GM20431 (cell line): ENCODE measurements around the gene TEDDM1.

Experiments
- in situ Hi-C: fragments of 300-500 bp; cut with MseI, MboI; formaldehyde crosslinking; loops from one replicate; pipeline ENCODE4 v1.15.0; 2020; ENCODE audit warnings: low sequenced_read_pairs; ENCODE audit not compliant: unreplicated experiment

TEDDM1 gene

DNA sequence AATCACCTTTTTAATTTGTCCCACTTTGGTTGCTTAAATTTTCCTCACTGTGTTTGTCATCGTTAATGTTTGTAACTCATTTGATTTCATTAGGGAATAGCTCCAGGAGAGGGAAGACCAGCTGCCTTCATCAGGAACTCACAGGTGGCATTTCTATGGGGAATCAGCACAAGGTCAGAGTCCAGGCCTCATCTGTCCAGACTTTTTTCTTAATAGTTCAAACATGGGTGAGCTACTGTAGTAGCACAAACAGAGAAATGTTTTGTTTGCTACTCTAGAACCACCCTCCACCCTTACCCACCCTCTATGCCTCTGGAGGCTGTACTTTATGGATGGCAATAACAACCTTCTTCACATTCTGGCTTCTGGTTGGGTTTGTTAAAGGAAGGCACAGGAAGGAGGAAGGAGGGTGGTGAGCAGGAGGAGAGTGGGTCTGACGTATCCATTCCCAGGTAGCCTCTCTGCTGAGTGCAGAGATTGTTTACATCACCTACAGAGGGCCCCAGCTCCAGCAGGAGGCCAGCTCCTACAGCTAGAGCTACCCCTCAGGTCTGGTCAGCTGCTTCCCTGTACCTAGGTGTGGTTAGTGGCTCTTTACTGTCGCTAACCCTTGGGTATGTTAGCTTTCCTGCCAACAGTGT lies 8.1 kb upstream of the TEDDM1 start:
- in situ Hi-C loops, result no loop called here

DNA sequence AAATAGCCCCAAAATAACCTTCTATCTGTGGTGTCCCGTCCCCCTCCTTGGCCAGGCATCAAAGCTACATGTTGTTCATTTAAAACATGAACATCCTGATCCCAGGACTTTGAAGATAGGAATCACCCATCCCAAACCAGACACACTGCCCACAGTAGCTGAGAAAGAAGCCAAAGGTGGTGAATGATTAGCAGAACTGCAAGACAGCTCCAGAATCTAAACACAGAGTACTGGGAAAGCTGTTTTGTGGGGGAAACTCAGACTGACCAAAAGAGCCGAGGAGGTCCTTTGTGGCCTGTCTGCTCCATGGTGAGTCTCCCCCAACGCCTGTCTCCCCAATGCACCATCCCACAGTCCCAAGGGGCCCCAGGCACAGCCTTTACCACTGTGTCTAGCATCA lies 7.3 kb upstream of the TEDDM1 start:
- in situ Hi-C loops, result no loop called here

DNA sequence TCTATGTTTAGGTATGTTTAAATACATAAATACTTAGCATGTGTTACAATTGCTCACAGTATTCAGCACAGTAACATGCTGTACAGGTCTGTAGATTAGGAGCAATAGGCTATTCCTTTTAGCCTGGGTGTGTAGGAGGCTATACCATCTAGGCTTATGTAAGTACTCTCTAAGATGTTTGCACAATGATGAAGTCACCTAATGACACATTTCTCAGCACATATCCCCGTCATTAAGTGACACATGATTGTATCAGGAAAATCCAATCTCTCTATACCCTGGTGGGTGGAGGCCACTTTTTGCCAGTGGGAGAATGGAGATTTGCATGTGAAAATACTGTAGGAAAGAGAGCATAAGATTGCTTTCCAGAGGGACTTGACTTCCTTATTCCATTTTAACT lies 5.5 kb upstream of the TEDDM1 start:
- in situ Hi-C loops, result no loop called here

DNA sequence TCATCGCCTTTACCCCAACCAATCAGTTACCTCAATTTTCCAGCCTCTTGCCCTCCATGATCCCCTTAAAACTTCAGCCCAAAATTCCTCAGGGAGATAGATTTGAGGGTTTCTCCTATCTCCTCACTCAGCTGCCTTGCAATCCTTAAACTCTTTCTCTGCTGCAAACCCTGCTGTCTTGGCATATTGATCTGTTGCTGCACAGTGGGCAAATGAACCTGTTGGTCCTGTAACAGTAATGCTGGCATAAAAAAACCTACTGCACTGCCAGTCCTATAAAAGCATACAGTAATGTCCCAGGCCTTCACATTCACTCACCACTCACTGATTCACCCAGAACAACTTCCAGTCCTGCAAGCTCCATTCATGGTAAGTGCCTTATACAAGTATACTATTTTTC lies 5.1 kb upstream of the TEDDM1 start:
- in situ Hi-C loops, result no loop called here

DNA sequence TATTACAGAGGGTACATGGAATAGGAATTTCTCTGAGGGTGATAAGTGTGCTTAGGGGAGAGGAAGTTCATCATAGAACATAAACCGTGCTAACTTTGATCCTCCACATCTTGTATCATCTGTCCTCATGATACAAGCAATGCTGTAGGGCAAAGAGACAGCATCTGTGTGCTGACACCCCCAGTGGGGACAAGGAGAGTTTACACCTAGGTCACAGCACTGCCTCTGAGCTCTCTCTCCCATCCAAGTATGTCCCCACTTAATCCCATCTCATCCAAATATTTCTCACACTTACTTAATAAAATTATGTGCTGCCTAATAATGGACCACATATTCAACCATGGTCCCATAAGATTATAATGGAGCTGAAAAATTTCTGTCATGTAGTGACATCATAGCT lies 4.3 kb upstream of the TEDDM1 start:
- in situ Hi-C loops, result no loop called here

DNA sequence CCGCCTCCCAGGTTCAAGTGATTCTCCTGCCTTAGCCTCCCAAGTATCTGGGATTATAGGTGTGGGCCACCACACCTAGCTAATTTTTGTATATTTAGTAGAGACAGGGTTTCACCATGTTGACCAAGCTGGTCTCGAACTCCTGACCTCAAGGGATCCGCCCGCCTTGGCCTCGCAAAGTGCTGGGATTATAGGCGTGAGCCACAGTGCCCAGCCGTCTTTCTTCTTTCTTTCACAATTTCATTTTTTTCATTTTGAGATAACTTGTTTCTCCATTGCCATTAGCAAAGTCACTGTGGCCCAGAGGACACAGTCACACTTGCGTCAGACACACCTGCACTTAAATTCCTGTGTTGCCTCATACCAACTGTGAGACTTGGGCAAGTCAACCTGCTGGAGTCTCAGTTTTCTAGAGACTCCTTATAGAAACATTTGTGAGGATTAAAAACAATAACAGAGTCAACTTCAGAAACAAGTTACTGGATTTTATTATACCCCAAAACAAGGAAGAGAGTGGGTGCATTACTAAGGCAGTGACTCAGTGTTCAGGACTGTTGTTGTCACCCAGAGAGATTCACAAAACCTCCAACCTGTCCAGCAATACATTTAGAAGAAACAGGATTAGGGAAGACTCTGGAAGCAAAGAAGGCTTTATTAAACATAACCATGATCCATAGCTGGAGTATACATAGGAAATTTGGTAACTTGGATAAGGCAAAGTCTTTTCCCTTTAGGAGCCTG lies 2.6 kb downstream of the TEDDM1 start:
- in situ Hi-C loops, result no loop called here

DNA sequence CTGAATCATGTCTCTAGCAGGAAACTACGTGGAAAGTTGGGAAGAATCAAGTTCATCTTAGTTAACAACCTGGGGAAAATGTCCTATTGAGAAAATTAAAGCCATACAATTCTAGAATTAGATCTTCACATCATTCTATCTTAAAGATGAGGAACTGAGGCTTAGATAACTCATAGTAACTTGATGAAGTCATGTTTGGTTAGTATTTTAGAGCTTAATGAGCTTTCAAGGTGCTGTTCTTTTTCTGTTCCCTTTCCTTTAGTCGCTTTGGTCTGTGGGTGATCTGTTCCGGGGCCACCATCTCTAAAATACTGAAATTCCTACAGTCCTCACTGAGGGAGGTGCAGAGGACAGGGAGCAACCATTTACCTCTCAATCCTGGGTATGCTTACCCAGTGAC lies 4.6 kb downstream of the TEDDM1 start:
- in situ Hi-C loops, result no loop called here

DNA sequence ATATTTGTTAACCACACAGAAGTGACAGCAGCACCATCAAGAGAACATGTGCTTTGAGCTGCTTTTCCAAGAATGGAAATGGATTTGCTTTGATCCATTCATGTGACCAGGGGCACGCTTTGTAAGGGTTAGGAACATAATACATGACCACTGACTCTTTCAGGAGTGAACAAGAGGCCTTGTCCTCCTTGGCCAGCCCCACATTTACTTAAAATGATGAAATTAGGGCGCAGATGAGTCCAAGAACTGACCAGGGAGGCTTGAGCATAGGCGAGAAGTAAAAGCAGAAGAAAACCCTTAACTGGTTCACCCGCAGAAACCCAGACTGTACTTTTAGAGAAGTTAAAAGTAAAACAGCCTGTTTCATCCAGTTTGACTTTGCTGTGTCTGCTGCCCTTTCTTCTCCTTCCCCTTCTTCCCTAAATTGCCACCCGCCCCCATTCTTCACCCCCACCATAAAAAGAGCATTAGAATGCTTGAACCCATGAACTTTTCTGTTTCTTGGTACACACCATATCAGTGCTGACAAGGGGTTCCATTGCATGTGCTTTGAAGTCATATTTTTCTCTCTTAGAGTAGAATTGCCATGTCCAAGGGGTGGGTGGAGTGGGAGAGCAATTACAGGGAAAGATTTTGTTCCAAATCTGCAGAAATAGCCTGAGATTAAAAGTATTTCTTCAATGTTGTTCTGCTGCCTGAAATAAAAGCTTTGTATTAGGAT lies 6.3 kb downstream of the TEDDM1 start:
- in situ Hi-C loops, result no loop called here

DNA sequence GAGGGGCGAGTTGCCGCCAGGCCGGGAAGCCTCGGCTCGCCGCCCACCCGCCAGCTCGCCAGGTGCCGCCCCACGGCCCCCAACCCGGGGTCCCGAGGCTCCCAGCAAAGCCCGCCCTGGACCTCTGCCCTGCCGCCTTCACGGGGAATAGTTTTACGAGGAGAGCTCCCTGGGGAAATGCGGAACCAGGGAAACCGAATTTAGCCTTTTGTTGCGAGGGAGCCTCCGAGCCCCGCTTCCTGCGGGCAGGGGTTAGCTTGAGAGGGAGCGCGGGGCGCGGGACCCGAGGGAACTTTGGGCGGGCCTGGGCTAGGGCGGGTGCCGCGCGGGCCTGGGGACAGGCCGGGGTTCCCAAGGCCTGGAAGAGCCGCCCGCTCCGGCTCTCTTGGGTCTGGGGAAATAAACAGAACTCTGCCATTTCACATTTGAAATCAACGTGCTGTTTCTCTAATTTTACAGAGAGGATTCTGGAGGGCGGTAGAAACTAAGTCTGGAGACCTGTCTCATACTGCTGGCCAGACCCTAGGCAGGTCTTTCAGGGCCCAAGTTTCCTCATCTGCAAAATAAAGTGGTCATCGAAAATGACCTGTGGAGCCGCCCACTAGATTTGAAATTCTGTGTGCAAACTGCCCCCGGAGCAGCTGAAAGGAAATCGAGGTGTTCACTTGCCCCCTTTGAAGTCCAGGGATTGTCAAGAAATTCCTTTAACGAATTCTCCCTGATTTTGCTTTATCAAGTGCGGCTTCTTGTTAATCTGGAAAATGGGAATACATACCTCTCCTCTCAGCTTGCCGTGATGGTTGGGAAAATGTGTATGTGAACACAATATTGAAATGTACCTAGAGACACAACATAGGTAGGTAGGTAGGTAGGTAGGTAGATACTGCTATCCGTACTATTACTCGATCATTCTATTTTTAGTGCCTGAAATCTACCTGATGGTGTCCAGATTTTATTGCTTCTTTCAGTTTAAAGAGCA lies 8.1 kb downstream of the TEDDM1 start:
- in situ Hi-C loops, result no loop called here

DNA sequence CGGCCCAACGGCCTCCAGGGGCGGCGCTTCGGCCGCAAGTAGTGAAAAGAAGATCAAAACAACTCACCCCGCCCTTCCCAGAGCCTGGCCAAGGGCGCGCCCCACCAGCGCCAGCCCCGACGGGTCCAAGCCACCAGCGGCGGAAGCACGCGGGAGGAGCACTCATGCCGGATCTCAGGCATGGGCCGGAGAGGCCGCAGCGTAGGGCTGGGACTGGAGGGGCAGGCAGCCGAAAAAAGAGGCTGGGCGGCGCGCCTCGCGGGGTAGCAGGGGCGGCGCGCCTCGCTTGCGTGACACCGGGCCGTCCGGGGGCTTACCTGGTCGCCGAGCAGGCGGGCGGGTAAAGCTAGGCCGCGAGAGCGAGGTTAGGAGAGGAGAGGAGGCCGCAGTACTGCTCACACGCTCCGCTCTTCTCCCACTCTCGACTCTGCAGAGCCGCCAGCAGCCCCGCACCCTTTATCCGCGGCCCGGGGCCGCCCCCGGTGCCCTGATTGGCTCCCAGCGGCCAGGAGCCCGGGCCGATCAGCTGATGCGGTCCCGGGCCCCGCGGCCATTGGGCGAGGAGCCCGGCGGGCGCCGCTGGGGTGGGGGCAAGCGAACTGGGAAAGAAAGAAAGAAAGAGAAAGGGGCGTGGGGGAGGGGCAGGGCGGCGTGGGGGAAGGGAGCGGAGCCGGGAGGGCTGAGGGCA lies 9.0 kb downstream of the TEDDM1 start, which contains the start of gene GLUL:
GLUL (minus strand) TSS at position 429 of the 688 bp plus-strand sequence. CDS start 3,053 bp downstream, outside the sequence.
- in situ Hi-C loops, result no loop called here

DNA sequence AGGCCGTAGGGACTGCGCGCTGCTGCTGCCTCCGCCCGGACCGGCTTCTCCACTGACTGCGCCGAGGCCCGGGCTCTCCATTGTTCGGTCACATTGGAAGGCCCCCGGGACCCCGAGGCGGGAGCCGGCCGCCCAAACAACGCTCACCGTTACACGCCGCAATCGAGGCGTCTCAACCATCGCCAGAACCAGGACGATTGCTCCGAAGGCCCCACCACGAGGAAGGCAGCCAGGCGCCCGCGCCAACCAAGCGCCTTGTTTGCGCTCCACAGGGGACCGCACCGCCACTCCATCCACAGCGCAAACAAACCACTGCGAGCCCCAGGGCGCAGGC lies 9.5 kb downstream of the TEDDM1 start:
- in situ Hi-C loops, result no loop called here

DNA sequence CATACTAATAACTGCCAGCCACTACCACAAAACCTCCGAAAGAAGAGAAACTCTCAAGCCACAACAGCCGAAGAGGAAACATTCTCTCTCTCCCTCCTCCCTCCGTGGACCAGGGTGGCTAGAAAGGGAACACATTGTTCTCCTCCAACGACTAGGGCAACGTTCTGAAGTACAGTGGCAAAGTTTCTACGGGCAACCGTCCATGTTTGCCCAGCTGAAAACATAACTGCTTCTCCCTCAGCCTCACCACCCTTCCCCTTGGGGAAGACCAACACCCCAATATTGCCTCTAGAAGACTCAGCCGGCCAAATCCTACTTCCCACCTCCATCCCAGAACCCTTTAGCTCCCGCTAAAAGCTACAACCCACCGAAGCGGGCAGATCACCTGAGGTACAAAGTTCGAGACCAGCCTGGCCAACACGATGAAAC lies 10.8 kb downstream of the TEDDM1 start:
- in situ Hi-C loops, result no loop called here

DNA sequence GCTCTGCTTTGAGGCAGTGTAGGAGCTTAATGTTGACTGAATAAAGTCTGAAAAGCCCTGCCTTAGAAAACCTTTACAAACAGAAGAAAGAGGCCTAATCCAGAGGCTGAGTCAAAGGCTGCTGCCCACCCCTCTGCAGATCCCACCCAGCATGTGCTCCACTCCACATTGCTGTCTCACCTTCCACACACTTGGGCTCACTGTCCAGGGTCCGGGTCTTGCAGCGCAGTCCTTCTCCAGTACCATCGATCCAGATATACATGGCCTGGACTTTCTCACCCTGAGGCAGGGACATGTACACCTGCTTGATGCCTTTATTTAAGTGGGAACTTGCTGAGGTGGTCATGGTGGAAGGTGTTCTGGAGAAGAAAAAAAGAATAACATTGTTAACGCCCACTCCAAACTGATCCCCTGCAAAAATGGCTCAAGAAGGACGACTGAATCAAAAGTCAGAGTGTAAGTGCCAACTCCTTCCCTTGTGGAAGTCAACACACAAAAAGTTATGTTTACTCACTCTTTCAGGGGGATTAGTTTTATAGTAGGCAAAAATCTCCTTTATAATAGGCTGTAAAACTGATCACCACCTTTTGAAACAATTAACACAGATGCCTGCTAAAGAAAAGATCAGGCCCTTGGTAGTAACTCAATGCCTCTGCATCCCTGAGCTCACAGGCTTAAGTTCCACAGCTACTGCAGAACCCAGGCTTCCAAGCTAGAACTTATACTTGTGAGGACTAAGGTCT lies 11.9 kb downstream of the TEDDM1 start:
- in situ Hi-C loops, result no loop called here

DNA sequence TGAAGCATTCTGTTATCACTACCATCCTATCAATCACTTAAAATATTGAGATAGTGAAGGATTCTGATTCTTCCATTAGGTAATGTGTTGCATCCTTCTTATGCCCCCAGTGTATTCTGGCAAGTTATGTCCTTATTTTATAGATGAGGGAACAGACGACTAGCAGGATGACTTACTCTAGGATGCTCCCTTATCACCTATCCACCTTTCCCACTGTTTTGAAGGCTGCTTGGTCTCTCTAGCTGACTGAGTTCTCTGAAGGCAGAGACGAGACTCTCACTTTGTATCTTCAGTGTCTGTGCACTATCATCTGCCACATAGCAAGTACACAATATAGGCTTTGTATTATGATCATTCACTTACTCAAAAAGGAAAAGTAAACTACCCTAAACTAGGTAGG lies 12.9 kb downstream of the TEDDM1 start:
- in situ Hi-C loops, result no loop called here

DNA sequence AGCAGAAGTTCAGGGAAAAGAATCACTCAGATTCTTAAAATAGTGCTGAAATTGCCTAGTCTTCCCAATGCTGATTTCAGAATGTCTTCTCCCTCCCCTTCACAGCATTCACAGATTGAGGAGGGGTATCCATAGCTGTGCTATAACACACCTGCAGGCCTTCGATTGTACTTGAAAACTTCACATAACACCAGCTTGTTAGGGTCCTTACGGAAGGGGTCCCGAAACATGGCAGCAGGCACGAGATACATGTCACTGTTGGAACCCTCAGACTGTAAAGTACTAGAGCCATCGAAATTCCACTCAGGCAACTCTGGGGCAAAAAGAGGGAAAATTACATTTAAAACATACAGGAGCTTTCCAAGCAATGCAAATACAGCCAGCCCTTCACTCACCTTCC lies 13.5 kb downstream of the TEDDM1 start:
- in situ Hi-C loops, result no loop called here

DNA sequence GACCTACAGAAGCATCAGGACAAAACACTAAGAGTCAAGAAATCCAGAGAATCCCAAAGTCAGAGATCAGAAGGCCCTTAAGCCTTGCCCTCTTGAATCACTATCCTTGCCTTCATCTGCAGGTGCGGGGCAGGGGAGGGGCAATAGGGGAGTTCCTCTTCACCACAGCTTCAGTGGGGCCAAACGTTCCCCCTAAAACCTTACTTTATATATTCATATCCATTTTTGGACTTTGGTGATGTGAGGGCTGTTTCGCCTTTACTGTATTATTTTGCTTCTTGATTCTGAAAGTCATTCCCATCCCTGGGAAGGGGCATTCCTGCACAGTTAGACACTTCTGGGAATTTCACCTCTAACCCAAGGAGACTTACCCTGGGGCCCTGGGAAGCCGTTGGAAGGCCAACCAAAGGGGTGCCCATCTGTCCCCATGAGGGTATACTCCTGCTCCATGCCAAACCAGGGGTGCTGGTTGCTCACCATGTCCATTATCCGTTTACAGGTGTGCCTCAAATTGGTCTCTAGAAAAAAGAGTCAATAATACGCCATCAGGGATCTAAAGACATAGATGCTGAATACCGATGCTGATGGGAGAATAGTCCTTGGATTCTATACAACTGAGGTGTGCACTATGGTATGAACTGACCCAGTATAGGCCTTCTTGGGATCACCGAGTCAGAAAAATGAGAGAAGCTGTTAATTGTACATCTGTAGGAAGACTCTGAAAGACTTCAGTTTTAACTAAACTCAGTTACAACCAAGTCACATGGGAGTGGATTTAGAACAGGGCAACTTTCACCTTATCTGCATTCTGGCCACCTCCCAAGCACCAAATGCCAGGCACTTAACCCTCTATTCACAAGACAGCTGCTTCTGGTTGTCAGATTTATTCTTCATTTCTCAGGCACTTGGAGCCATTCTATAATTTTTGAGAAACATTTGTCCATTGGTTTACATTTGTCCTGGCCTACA lies 14.3 kb downstream of the TEDDM1 start:
- in situ Hi-C loops, result no loop called here

DNA sequence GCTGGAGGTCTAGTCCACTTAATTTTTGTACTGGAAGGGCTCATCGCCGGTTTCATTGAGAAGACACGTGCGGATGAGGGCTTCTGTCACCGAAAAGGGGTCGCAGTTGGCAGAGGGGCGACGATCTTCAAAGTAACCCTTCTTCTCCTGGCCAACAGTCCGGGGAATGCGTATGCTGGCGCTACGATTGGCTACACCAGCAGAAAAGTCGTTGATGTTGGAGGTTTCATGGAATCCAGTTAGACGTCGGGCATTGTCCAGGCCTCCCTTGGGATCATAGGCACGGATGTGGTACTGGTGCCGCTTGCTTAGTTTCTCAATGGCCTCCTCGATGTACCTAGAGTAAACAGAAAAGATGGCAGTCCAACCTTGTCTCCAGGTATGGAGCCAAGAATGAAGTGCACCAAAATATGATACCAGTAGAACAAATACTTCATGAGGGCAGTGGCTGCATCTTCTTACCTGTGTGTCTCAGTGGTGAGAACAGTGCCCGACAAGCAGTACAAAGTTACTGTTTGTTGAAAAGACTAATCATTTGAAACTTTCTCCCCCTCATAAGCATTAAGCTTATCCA lies 16.0 kb downstream of the TEDDM1 start:
- in situ Hi-C loops, result no loop called here
